B cell (primary cell): Measurements from ENCODE around the gene NT5C. TPM values are rescaled to one million over a fixed set of nuclear protein-coding genes. Genes with fewer than 3 reads are reported as not detected.

Source experiments
- ATAC-seq: fragments of 200-7000 bp; cut with Tn5 transposase; one replicate; pipeline ENCODE4 v1.10.0; 2021; ENCODE audit warnings: low read depth, mild to moderate bottlenecking, moderate number of reproducible peaks, moderate library complexity
- CTCF ChIA-PET: fragments of 350-600 bp; sonication (Branson Sonifier 250); formaldehyde crosslinking; loops from one replicate; lab custom pipeline; 2021; ENCODE audit warnings: antibody characterized with exemption, inconsistent platforms; lab: Charles Lee
- POLR2A ChIA-PET: fragments of 350-600 bp; sonication (Branson Sonifier 250); formaldehyde crosslinking; loops from one replicate; lab custom pipeline; 2021; ENCODE audit warnings: antibody characterized with exemption; lab: Charles Lee
- DNase-seq: peaks from one replicate; pipeline ENCODE4 v3.0.0; 2013
- H2AFZ ChIP-seq: 2 replicates; pipeline ENCODE4 v1.6.1; 2012; ENCODE audit warnings: mild to moderate bottlenecking, low read depth, low read length; ENCODE audit not compliant: insufficient read depth, poor library complexity, severe bottlenecking
- H3K27ac ChIP-seq, 2 donors: 1 replicate in 1 of 2; 2 replicates in 1 of 2; pipeline ENCODE4 v1.5.1; 2012 to 2013; ENCODE audit warnings: low read length in 2 of 2, mild to moderate bottlenecking in 2 of 2, moderate library complexity in 1 of 2
- H3K27me3 ChIP-seq, 4 experiments: fragments of 200-600 bp in 1 of 4; sonication (generic) in 1 of 4; replicated peaks in 1 of 4; 1 replicate in 2 of 4; 2 replicates in 2 of 4; pipeline versions ENCODE4 v1.6.1 to v1.7.0; 2013 to 2016; ENCODE audit warnings: low read length in 3 of 4, mild to moderate bottlenecking in 2 of 4, mixed read lengths in 1 of 4, moderate library complexity in 1 of 4; ENCODE audit not compliant: insufficient read depth in 4 of 4, control insufficient read depth in 3 of 4; ENCODE audit errors: control extremely low read depth in 1 of 4
- H3K36me3 ChIP-seq, 2 experiments: replicated peaks in 1 of 2; 1 replicate in 1 of 2; 2 replicates in 1 of 2; pipeline versions ENCODE4 v1.6.1 to v1.7.1; 2013; ENCODE audit warnings: low read length in 1 of 2; ENCODE audit not compliant: insufficient read depth in 2 of 2, control insufficient read depth in 1 of 2; ENCODE audit errors: control extremely low read depth in 1 of 2, extremely low read depth in 1 of 2
- H3K4me1 ChIP-seq, 2 donors: fragments of 200-600 bp in 1 of 2; sonication (generic) in 1 of 2; 1 replicate in 1 of 2; 2 replicates in 1 of 2; pipeline versions ENCODE4 v1.5.1 to v1.6.1; 2013 to 2017; ENCODE audit warnings: low read length in 2 of 2; ENCODE audit not compliant: control insufficient read depth in 2 of 2, insufficient read depth in 2 of 2
- H3K4me2 ChIP-seq: replicated peaks from 2 replicates; pipeline ENCODE3; 2012; ENCODE audit warnings: mild to moderate bottlenecking, low read depth, low read length; ENCODE audit not compliant: poor library complexity, severe bottlenecking
- H3K4me3 ChIP-seq, 5 experiments: fragments of 200-600 bp in 1 of 5; sonication (generic) in 1 of 5; 1 replicate in 3 of 5; 2 replicates in 2 of 5; pipeline versions ENCODE4 v1.5.1 to v1.7.0; 2011 to 2016; ENCODE audit warnings: low read length in 4 of 5, mild to moderate bottlenecking in 4 of 5, low read depth in 2 of 5, control low read depth in 1 of 5, moderate library complexity in 1 of 5; ENCODE audit not compliant: insufficient read depth in 1 of 5; ENCODE audit errors: control extremely low read depth in 1 of 5, extremely low read depth in 1 of 5
- H3K79me2 ChIP-seq: fragments of 200-600 bp; sonication (generic); one replicate; pipeline ENCODE4 v1.6.0; 2016; ENCODE audit warnings: low read length; ENCODE audit not compliant: control insufficient read depth, insufficient read depth
- H3K9ac ChIP-seq: fragments of 200-600 bp; sonication (generic); 2 replicates; pipeline ENCODE4 v1.6.1; 2017; ENCODE audit warnings: mild to moderate bottlenecking, low read length, moderate library complexity
- H3K9me3 ChIP-seq, 3 donors: one replicate each; pipeline versions ENCODE4 v1.6.1 to v1.7.1; 2013; ENCODE audit warnings: low read length in 2 of 3; ENCODE audit not compliant: control insufficient read depth in 2 of 3, insufficient read depth in 1 of 3; ENCODE audit errors: control extremely low read depth in 1 of 3
- H4K20me1 ChIP-seq: 2 replicates; pipeline ENCODE4 v1.6.0; 2012; ENCODE audit warnings: mild to moderate bottlenecking, low read length; ENCODE audit not compliant: insufficient read depth, control insufficient read depth, poor library complexity, severe bottlenecking
- H3K27ac Mint-ChIP-seq: one replicate; pipeline ENCODE4 v1.8.0; 2021; ENCODE audit warnings: mixed read lengths
- H3K27me3 Mint-ChIP-seq: one replicate; pipeline ENCODE4 v1.8.0; 2021; ENCODE audit warnings: mixed read lengths
- H3K4me1 Mint-ChIP-seq: one replicate; pipeline ENCODE4 v1.8.0; 2021; ENCODE audit warnings: mixed read lengths
- H3K4me3 Mint-ChIP-seq: one replicate; pipeline ENCODE4 v1.8.0; 2021; ENCODE audit warnings: mixed read lengths
- H3K9me3 Mint-ChIP-seq: one replicate; pipeline ENCODE4 v1.8.0; 2022; ENCODE audit warnings: mixed read lengths; ENCODE audit not compliant: insufficient read depth
- EZH2 ChIP-seq: IDR thresholded peaks from 2 replicates; pipeline ENCODE4 v1.6.1; 2012; ENCODE audit warnings: borderline replicate concordance, low read depth, mild to moderate bottlenecking, moderate library complexity, low read length; ENCODE audit not compliant: insufficient read depth, poor library complexity, severe bottlenecking
- whole genome bisulfite sequencing: methylation state at CpG from one replicate; pipeline ENCODE4 v1.1.5; 2013; ENCODE audit warnings: missing lambda C conversion rate; ENCODE audit not compliant: insufficient coverage; 5-methylcytosine and 5-hydroxymethylcytosine counted together
- intact Hi-C: fragments of 100-400 bp; cut with micrococcal nuclease; formaldehyde crosslinking; loops from one replicate; pipeline ENCODE4 v1.10.0; 2022
- polyA plus RNA-seq: library from polyadenylated mRNA; depleted of rRNA; stranded (reverse); fragments of >200 nt; gene quantifications from 2 replicates; pipeline ENCODE4 v1.2.3, GENCODE V29; 2012
- total RNA-seq, 2 donors: library from RNA; stranded (reverse); fragments of 120-200 nt in 1 of 2; gene quantifications; 1 replicate in 1 of 2; 2 replicates in 1 of 2; pipeline versions ENCODE4 v1.2.3 to v1.2.4, GENCODE V29; 2013 to 2022
- TF ChIP-seq, protein P1 (sequence below): fragments of 200-600 bp; IDR thresholded peaks from one replicate; pipeline ENCODE4 v1.8.0; 2022; ENCODE audit warnings: antibody characterized with exemption, mild to moderate bottlenecking

The NT5C gene
- total and polyA plus RNA-seq, 2 donors (not counting 1 experiment from before 2014, with no cell fraction given), result 98.9 to 184 TPM

DNA sequence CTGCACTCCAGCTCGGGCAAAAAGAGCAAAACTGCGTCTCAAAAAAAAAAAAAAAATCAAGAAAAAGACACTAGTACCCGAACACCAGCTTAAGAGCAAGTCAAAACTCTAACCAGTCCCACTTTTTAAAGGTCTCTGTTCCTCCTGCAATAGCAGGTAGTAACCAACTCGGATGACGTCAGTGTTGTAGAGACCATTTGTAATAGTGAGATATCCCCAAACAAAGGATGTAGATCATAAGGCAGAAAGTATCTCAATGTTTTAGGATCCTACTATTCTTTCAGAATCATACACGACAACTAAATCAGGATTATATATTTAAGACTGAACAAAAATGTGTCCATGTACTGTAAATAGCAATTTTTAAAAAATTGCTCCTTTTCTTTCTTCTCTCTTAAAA, 20.4 kb upstream of the NT5C start:
- DNase-seq (no peak), ATAC-seq (no peak)
- H3K27me3 Mint-ChIP-seq, result no peaks in the 10 kb centered on the region
- no peak overlapping the region for H3K27ac Mint-ChIP-seq
- H3K9me3 Mint-ChIP-seq, result no peaks in the 10 kb centered on the region
- intact Hi-C loops, result no loop called here
- H3K79me2 ChIP-seq, result peaks cover 41% of the 10 kb centered on the region
- TF ChIP-seq EZH2, result no peak
- TF ChIP-seq, protein P1, sequence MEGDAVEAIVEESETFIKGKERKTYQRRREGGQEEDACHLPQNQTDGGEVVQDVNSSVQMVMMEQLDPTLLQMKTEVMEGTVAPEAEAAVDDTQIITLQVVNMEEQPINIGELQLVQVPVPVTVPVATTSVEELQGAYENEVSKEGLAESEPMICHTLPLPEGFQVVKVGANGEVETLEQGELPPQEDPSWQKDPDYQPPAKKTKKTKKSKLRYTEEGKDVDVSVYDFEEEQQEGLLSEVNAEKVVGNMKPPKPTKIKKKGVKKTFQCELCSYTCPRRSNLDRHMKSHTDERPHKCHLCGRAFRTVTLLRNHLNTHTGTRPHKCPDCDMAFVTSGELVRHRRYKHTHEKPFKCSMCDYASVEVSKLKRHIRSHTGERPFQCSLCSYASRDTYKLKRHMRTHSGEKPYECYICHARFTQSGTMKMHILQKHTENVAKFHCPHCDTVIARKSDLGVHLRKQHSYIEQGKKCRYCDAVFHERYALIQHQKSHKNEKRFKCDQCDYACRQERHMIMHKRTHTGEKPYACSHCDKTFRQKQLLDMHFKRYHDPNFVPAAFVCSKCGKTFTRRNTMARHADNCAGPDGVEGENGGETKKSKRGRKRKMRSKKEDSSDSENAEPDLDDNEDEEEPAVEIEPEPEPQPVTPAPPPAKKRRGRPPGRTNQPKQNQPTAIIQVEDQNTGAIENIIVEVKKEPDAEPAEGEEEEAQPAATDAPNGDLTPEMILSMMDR, result no peak
- ChIA-PET CTCF (interaction anchor here (0.8 to 1.6 kb wide), 3 partner anchors 19 to 38 kb away, joined by 3 to 4 read pairs (median 3); partner anchors contain the start of gene NT5C), POLR2A (interaction anchor here (0.7 kb wide), 1 partner anchor 29 kb away, joined by 5 read pairs; no protein-coding TSS in a partner anchor)
- peaks cover 33% of the 10 kb centered on the region for H3K4me1 Mint-ChIP-seq
- no peaks in the 10 kb centered on the region for H3K27me3 ChIP-seq
- peaks cover 0 to 9% of the 10 kb centered on the region in 2 experiments for H3K36me3 ChIP-seq
- H2AFZ ChIP-seq, result no peak overlapping the region
- H3K9ac ChIP-seq, result no peak overlapping the region
- no peak overlapping the region for H3K4me3 Mint-ChIP-seq
- no peak overlapping the region for H3K4me3 ChIP-seq
- no peak overlapping the region for H3K27ac ChIP-seq
- no peak overlapping the region for H3K4me2 ChIP-seq
- H3K4me1 ChIP-seq, result peaks cover 15 to 22% of the 10 kb centered on the region in 2 donors
- H4K20me1 ChIP-seq, result peaks cover 8% of the 10 kb centered on the region
- no peaks in the 10 kb centered on the region for H3K9me3 ChIP-seq
- WGBS, result 100% methylated on average over 1 of the region's 6 CpGs

- peak overlapping the region; percentile 11 for H3K27ac Mint-ChIP-seq
- no peak overlapping the region for H3K4me2 ChIP-seq
- peaks cover 19% of the 10 kb centered on the region for H3K4me1 Mint-ChIP-seq
- no peaks in the 10 kb centered on the region for H3K9me3 Mint-ChIP-seq
- H3K4me1 ChIP-seq, result peaks cover 5 to 6% of the 10 kb centered on the region in 2 donors
- H3K27me3 ChIP-seq, result no peaks in the 10 kb centered on the region
- peaks cover 29% of the 10 kb centered on the region for H3K79me2 ChIP-seq
- H2AFZ ChIP-seq, result no peak overlapping the region
- ChIA-PET POLR2A (interaction anchor here (0.6 to 1.1 kb wide), 3 partner anchors 11 to 104 kb away, joined by 3 read pairs; no protein-coding TSS in a partner anchor), CTCF (interaction anchor here (1.1 to 1.7 kb wide), 3 partner anchors 16 to 29 kb away, joined by 3 to 5 read pairs (median 3); partner anchors contain the start of gene NT5C)
- H4K20me1 ChIP-seq, result no peaks in the 10 kb centered on the region
- H3K36me3 ChIP-seq, result peaks cover 0 to 32% of the 10 kb centered on the region in 2 experiments
- intact Hi-C loops, result no loop called here
- H3K27ac ChIP-seq, result no peak overlapping the region
- ATAC-seq (no peak), DNase-seq (no peak)
- H3K4me3 Mint-ChIP-seq, result no peak overlapping the region
- WGBS, result 100% methylated on average over 3 of the region's 6 CpGs
- H3K27me3 Mint-ChIP-seq, result no peaks in the 10 kb centered on the region
- no peak overlapping the region for H3K4me3 ChIP-seq
- TF ChIP-seq EZH2, result no peak
- TF ChIP-seq, protein P1, result no peak
- no peak overlapping the region for H3K9ac ChIP-seq
- H3K9me3 ChIP-seq, result no peaks in the 10 kb centered on the region
Observed at GRCh38 chr17:75147878-75148546, 16.5 kb upstream of the NT5C start.
